ENCODE measurements around the gene TUB.
A peak's percentile ranks its signal among the peaks of the same experiment; 100 is the strongest.

GRCh38 chr11:8090756-8091155 lies 9.7 kb downstream of the TUB start:
- no peak for TF ChIP-seq POLR2AphosphoS5 (IDR thresholded peaks at IDR 0.05; ENCODE audit: low read depth, low read length)
- no peak for TF ChIP-seq SIRT6 (IDR thresholded peaks at IDR 0.05; ENCODE audit: low read length)
- peak; percentile 44 to 89 (median 83) for TF ChIP-seq CTCF (IDR thresholded peaks at IDR 0.05; ENCODE audit: control extremely low read depth in 1 of 3, insufficient read depth in 1 of 3, low read depth in 1 of 3, low read length in 3 of 3)
